GM12864 (cell line): Measurements from ENCODE around the gene BTLA.
"Not testable (repeated sequence)": the region's sequence is repeated elsewhere in the genome, so short reads cannot be mapped to it uniquely, and the experiment has no call there.

Source experiments
- DNase-seq: peaks from one replicate; pipeline ENCODE4 v3.0.0-alpha.2; 2011; ENCODE audit warnings: low read depth
- H3K4me3 ChIP-seq: 2 replicates; pipeline ENCODE4 v1.5.1; 2011; ENCODE audit warnings: mild to moderate bottlenecking, low read depth, low read length, control low read depth
- TF ChIP-seq, protein P1 (sequence below): IDR thresholded peaks from 2 replicates; pipeline ENCODE4 v1.5.1; 2011; ENCODE audit warnings: low read depth, mild to moderate bottlenecking, moderate library complexity, low read length, control low read depth, inconsistent platforms; ENCODE audit errors: missing control alignments

Gene BTLA

DNA sequence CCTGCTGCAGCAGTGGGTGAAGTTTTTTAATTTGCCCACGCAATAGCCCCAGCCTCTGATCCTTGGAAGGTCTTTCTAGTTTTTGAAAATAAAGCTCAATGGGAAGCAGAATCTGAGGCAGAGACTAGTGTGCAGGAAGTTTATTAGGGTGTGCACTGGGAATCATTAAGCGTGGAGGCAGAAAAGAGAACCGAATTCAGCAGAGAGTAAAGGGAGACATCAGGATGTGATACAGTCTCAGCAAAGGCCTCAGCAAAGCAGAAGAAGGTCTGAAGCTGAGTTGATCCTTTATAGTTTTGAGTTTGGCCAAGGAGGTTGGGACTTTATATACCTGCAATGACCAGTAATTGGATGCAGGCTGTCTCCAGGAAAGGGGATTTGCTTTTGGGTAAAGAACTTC lies 4.9 kb upstream of the BTLA start:
- DNase-seq, result no peak
- TF ChIP-seq, protein P1, sequence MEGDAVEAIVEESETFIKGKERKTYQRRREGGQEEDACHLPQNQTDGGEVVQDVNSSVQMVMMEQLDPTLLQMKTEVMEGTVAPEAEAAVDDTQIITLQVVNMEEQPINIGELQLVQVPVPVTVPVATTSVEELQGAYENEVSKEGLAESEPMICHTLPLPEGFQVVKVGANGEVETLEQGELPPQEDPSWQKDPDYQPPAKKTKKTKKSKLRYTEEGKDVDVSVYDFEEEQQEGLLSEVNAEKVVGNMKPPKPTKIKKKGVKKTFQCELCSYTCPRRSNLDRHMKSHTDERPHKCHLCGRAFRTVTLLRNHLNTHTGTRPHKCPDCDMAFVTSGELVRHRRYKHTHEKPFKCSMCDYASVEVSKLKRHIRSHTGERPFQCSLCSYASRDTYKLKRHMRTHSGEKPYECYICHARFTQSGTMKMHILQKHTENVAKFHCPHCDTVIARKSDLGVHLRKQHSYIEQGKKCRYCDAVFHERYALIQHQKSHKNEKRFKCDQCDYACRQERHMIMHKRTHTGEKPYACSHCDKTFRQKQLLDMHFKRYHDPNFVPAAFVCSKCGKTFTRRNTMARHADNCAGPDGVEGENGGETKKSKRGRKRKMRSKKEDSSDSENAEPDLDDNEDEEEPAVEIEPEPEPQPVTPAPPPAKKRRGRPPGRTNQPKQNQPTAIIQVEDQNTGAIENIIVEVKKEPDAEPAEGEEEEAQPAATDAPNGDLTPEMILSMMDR, result no peak
- H3K4me3 ChIP-seq, result no peak overlapping the region

DNA sequence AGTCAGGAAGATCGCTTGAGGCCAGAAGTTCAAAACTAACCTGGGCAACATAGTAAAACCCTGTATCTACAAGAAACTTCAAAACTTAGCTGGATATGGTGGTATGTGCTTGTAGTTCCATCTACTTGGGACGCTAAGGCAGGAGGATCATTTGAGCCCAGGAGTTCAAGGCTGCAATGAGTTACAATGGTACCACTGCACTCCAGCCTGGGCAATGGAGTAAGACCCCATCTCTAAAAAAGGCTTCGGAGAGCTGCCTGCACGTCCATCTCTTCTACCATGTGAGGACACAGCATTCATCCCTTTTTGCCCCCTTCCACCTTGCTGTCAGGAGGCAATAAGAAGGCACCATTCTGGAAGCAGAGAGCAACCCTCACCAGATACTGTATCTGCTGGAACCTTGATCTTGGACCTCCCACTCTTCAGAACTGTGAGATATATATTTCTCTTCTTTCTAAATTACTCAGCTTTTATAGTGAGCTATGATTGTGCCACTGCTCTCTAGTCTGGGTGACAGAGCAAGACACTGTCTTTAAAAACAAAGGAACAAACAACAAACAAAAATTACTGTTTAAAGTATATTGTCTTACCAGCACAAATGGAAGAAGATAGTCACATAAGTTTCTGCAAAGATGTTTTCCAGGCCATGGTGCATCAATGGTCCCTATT lies 4.2 kb upstream of the BTLA start:
- TF ChIP-seq, protein P1, result no peak
- H3K4me3 ChIP-seq, result no peak overlapping the region
- DNase-seq, result no peak

DNA sequence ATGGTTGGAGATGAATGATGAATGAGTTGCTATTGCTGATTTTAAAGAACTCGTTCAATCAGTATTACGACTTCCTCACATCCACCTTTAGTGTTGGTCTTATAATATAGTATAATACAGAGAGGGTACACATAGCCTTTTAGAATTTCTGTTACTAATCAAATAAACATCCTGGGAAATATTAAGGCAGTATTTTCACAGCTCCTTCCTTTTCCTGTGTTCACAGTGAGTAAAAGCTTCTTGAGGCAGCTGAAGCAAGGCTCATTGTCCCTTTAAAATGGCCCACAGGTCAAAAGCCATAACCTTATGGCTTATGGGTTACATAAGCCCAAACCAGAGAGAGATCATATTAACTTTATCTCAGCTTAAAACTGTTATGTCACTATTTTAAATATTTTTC lies 1.3 kb upstream of the BTLA start:
- TF ChIP-seq, protein P1, result no peak
- no peak for DNase-seq
- no peak overlapping the region for H3K4me3 ChIP-seq

DNA sequence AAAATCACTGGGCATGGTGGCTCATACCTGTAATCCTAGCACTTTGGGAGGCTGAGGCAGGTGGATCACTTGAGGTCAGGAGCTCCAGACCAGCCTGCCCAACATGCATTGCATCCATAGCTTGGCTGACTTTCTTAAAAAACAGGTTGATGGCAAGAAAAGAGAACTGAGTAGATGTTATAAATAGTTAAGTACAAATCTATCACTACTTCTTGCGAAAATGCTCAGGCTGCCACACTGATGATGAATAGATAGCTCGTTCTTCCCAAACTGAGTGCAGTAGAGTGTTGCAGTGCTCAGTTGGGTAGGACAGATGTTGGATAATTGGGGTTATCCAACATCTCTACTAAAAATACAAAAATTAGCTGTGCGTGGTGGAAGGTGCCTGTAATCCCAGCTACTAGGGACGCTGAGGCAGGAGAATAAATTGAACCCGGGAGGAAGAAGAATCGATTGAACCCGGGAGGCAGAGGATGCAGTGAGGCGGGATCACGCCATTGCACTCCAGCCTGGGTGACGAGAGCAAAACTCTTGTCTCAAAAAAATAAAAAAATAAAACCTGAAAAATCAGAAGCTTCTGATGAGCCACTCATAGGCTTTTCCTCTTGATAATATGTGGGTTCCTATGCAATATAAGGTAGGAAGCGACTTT lies 1.2 kb downstream of the BTLA start:
- DNase-seq, result no peak
- TF ChIP-seq, protein P1, result no peak
- H3K4me3 ChIP-seq, result peak overlapping the region; percentile 91

DNA sequence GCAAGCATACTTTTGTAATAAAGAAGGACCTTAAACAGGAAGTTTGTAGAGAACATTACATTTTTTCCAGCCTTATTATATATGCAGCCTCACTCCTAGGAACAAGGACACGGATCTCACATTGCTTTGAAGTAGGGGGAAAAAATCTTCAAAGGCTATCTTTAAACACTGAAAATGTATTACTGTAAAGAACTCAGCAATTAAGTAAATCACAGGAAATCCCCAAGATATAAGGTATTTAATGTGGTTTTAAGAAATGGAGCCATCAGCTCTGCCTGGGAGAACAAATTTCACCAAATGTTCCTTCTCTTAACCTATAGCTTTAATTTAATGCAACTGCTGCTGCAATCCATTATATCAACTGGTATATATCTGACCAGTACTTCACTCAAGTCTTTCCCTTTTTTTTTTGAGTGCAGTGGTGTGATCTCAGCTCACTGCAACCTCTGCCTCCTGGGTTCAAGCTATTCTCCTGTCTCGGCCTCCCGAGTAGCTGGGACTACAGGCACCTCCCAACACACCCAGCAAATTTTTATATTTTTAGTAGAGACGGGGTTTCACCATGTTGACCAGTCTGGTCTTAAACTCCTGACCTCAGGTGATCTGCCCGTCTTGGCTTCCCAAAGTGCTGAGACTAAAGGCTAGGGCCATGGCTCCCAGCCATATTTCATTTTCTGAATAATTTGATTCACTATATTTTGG lies 2.8 kb downstream of the BTLA start:
- DNase-seq, result no peak
- TF ChIP-seq, protein P1, result no peak
- peak overlapping the region; percentile 91 for H3K4me3 ChIP-seq

DNA sequence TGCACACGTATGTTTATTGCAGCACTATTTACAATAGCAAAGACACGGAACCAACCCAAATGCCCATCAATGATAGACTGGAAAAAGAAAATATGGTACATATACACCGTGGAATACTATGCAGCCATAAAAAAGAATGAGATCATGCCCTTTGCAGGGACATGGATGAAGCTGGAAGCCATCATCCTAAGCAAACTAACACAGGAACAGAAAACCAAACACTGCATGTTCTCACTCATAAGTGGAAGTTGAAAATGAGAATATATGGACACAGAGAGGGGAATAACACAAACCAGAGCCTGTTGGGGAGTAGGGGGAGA lies 4.9 kb downstream of the BTLA start:
- DNase-seq, H3K4me3 ChIP-seq: not testable (repeated sequence)

DNA sequence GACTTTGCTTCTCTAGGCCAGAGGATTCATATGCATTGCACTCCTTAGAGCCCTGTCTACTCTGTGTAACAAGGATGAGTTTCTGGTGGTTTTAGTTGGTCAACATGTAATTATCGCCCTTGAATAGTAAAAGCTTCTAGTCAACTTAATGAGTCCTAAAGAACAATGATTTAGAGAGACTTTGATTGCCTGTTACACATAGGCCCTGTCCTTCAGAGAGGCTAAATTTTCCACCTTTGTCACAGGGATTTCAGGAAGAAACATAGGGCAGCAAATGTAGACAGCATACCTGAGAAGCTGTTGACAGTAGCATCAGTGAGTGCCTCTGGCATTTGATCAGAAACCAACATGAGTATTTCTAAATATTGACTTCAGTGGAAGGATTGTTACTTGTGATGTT lies 7.1 kb downstream of the BTLA start:
- DNase-seq, result no peak
- TF ChIP-seq, protein P1, result no peak
- H3K4me3 ChIP-seq, result no peak overlapping the region
